CD8-positive, alpha-beta memory T cell (primary cell): ENCODE results near the gene HOXA6. TPM values are rescaled to one million over a fixed set of nuclear protein-coding genes. Genes with fewer than 3 reads are reported as not detected.

ENCODE experiments used
- CTCF ChIA-PET: fragments of 350-600 bp; sonication (Branson Sonifier 250); formaldehyde crosslinking; loops from one replicate; lab custom pipeline; 2021; ENCODE audit warnings: antibody characterized with exemption; lab: Charles Lee
- POLR2A ChIA-PET: fragments of 350-600 bp; sonication (Branson Sonifier 250); formaldehyde crosslinking; loops from one replicate; lab custom pipeline; 2021; ENCODE audit warnings: antibody characterized with exemption; lab: Charles Lee
- DNase-seq, 5 donors: peaks; one replicate each; pipeline versions ENCODE4 v3.0.0 to v3.0.0-alpha.2; 2020 to 2022; ENCODE audit warnings: mixed read lengths in 1 of 5
- H3K27ac ChIP-seq: one replicate; pipeline ENCODE4 v1.7.0; 2013; ENCODE audit warnings: low read depth, mild to moderate bottlenecking, low read length, moderate library complexity
- H3K27me3 ChIP-seq: 2 replicates; pipeline ENCODE4 v1.7.0; 2013; ENCODE audit warnings: low read length, mild to moderate bottlenecking; ENCODE audit not compliant: insufficient read depth, poor library complexity, severe bottlenecking
- H3K36me3 ChIP-seq: 2 replicates; pipeline ENCODE4 v1.7.0; 2013; ENCODE audit warnings: mild to moderate bottlenecking, low read length, moderate library complexity; ENCODE audit not compliant: insufficient read depth
- H3K4me1 ChIP-seq: 2 replicates; pipeline ENCODE4 v1.7.0; 2013; ENCODE audit warnings: mild to moderate bottlenecking, low read length, moderate library complexity; ENCODE audit not compliant: insufficient read depth
- H3K4me3 ChIP-seq: 2 replicates; pipeline ENCODE4 v1.7.0; 2013; ENCODE audit warnings: mild to moderate bottlenecking, low read length
- H3K9me3 ChIP-seq: 2 replicates; pipeline ENCODE4 v1.7.0; 2013; ENCODE audit warnings: mild to moderate bottlenecking, low read length
- H3K27ac Mint-ChIP-seq, 8 donors: one replicate each; pipeline ENCODE4 v1.8.0; 2020 to 2021; ENCODE audit warnings: mixed read lengths in 8 of 8, mild to moderate bottlenecking in 6 of 8, inconsistent platforms in 3 of 8, moderate library complexity in 3 of 8
- H3K27me3 Mint-ChIP-seq, 2 donors: one replicate each; pipeline ENCODE4 v1.8.0; 2020 to 2021; ENCODE audit warnings: mixed read lengths in 2 of 2, mild to moderate bottlenecking in 1 of 2, moderate library complexity in 1 of 2
- H3K36me3 Mint-ChIP-seq, 3 donors: one replicate each; pipeline ENCODE4 v1.8.0; 2020 to 2021; ENCODE audit warnings: mixed read lengths in 3 of 3, inconsistent platforms in 1 of 3, mild to moderate bottlenecking in 1 of 3
- H3K4me1 Mint-ChIP-seq, 3 donors: one replicate each; pipeline ENCODE4 v1.8.0; 2020 to 2021; ENCODE audit warnings: mixed read lengths in 3 of 3, inconsistent platforms in 1 of 3, mild to moderate bottlenecking in 1 of 3
- H3K4me3 Mint-ChIP-seq, 7 donors: one replicate each; pipeline ENCODE4 v1.8.0; 2020 to 2021; ENCODE audit warnings: mixed read lengths in 7 of 7, mild to moderate bottlenecking in 6 of 7, moderate library complexity in 4 of 7, inconsistent platforms in 2 of 7
- H3K9me3 Mint-ChIP-seq, 5 donors: one replicate each; pipeline ENCODE4 v1.8.0; 2020 to 2022; ENCODE audit warnings: mixed read lengths in 5 of 5, mild to moderate bottlenecking in 3 of 5, moderate library complexity in 2 of 5, inconsistent platforms in 1 of 5
- polyA plus RNA-seq: library from polyadenylated mRNA; unstranded; fragments of 300-500 nt; fragmentation: Illumina TruSeq; gene quantifications from one replicate; pipeline ENCODE4 v1.2.3, GENCODE V29; 2021
- total RNA-seq, 2 experiments: library from RNA; stranded (reverse); gene quantifications; one replicate each; pipeline ENCODE4 v1.2.3, GENCODE V29; 2021

Gene HOXA6
- total and polyA plus RNA-seq, 3 experiments from 2014 or later = not detected

DNA sequence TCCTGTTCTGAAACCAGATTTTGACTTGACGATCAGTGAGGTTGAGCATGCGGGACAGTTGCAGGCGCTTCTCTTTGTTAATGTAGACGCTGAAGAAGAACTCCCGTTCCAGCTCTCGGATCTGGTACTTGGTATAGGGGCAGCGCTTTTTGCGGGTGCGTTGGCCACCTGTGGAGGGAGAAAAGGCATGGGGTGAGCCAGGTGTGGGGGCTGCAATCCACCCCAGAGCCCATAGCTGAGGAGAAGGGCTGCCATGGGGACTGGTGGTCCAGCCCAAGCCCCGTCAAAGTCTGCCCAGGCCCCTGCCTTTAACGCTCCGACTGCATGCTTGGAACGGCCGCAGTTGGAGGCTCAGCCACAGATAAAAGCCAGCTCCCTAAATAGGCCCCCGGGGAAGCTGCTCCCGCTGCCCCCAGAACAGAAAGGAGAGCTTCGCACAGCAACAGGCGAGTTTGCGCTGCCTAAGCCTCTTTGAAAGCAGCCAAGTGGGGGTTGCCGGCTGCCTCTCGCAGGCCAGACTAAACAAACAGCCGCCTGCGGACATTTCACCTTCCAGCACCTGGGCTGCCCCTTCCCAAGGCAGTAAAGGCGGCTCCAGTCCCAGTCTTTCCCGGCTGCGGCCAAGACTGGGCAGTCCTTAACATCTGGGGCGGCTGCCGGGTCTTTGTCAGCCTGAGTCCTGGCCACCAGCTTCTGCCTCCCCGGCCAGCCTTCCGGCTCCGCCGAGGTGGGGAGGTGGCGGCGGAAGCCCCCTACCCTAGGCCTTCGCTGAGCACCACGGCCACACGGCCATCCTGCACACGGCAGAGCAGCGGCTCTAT lies 35.5 kb upstream of the HOXA6 start:
- Mint-ChIP-seq H3K9me3 (peaks cover 0 to 7% (median 0%) of the 10 kb centered on the region in 5 donors), H3K27ac (peak overlapping the region in 1 of 8 donors; percentile 1), H3K4me1 (peaks cover 41 to 50% (median 48%) of the 10 kb centered on the region in 3 donors), H3K4me3 (peak overlapping the region in 5 of 7 donors; percentile 5 to 88 (median 45)), H3K27me3 (peaks cover 78 to 87% of the 10 kb centered on the region in 2 donors), H3K36me3 (no peaks in the 10 kb centered on the region)
- Histone ChIP-seq H3K9me3 (no peaks in the 10 kb centered on the region), H3K27ac (no peak overlapping the region), H3K4me3 (no peak overlapping the region), H3K4me1 (peaks cover 43% of the 10 kb centered on the region), H3K36me3 (no peaks in the 10 kb centered on the region), H3K27me3 (peaks cover 76% of the 10 kb centered on the region)
- peak in 1 of 5 donors; percentile 36 for DNase-seq
- ChIA-PET CTCF (interaction anchor here (0.8 to 2.5 kb wide), 6 partner anchors 10 to 32 kb away, joined by 3 to 9 read pairs (median 4); no protein-coding TSS in a partner anchor), POLR2A (no interaction called here)

DNA sequence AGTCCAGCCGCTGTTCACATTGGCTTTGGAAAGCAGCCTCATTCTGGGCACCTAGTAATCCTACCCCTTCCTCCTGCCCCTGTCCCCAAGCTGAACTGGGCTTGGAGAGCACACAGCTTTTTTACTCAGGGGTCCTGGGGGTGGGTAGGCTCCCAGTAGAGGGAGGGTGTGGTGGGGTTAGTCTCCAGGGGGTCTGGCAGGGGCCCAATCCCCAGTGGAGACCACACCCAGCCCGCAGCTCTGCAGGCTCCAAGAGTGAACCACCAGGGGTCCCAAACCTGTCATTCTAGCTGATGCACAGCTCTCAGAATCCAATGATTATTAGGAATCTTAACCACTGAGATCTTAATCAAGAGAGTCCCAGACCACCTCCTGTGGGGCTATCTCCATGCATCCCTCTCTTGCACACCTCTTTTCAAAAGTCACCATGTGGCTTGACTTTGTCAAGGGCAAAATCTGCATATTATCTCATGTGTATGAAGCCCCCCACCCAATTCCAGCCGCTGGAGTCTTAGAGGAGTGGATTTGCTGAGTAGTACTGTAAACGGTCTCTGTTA lies 34.8 kb upstream of the HOXA6 start:
- peak in 1 of 5 donors; percentile 9 for DNase-seq
- H3K9me3 ChIP-seq = no peaks in the 10 kb centered on the region
- Mint-ChIP-seq H3K27ac (peak overlapping the region in 1 of 8 donors; percentile 1), H3K36me3 (no peaks in the 10 kb centered on the region), H3K4me1 (peaks cover 36 to 43% (median 41%) of the 10 kb centered on the region in 3 donors), H3K9me3 (peaks cover 0 to 7% (median 0%) of the 10 kb centered on the region in 5 donors), H3K4me3 (peak overlapping the region in 1 of 7 donors; percentile 61), H3K27me3 (peaks cover 71 to 87% of the 10 kb centered on the region in 2 donors)
- POLR2A ChIA-PET = interaction anchor here (0.6 kb wide), 1 partner anchor 22 kb away, joined by 3 read pairs; no protein-coding TSS in a partner anchor
- H3K36me3 ChIP-seq = no peaks in the 10 kb centered on the region
- H3K27ac ChIP-seq = no peak overlapping the region
- H3K4me1 ChIP-seq = peaks cover 35% of the 10 kb centered on the region
- CTCF ChIA-PET = interaction anchor here (0.8 to 1.0 kb wide), 4 partner anchors 9 to 31 kb away, joined by 3 to 4 read pairs (median 3); no protein-coding TSS in a partner anchor
- no peak overlapping the region for H3K4me3 ChIP-seq
- peaks cover 69% of the 10 kb centered on the region for H3K27me3 ChIP-seq

DNA sequence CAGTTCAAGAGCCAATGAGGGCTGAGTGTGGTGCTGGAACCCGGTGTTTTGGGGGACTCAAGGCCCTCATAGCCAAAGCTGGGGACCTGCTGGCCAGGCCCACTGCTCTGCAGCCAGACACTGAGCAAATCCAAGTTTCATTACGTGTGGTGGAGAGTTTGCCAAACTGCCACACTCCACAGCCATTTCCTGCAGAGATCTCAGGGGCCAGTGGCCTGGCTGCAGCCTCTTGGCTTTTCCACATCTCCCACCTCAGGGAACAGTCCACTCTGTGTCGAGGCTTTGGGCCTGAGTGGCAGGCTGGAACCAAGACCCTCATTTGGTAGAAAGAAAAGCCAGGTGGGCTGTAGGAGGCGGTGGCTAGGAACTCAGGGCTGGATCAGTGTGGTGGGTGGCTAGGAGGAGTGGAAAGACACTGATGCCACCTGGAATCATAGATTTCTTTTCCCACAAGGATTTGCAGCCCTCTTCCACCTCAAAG lies 34.3 kb upstream of the HOXA6 start:
- Mint-ChIP-seq H3K27ac (peak overlapping the region in 1 of 8 donors; percentile 70), H3K27me3 (peaks cover 66 to 85% of the 10 kb centered on the region in 2 donors), H3K9me3 (peaks cover 0 to 7% (median 0%) of the 10 kb centered on the region in 5 donors), H3K4me1 (peaks cover 33 to 40% (median 35%) of the 10 kb centered on the region in 3 donors), H3K36me3 (no peaks in the 10 kb centered on the region), H3K4me3 (peak overlapping the region in 1 of 7 donors; percentile 61)
- Histone ChIP-seq H3K4me3 (no peak overlapping the region), H3K27ac (no peak overlapping the region), H3K36me3 (no peaks in the 10 kb centered on the region), H3K4me1 (peaks cover 33% of the 10 kb centered on the region), H3K27me3 (peaks cover 64% of the 10 kb centered on the region), H3K9me3 (no peaks in the 10 kb centered on the region)
- POLR2A ChIA-PET = interaction anchor here (0.6 kb wide), 1 partner anchor 23 kb away, joined by 3 read pairs; no protein-coding TSS in a partner anchor
- CTCF ChIA-PET = interaction anchor here (0.9 kb wide), 1 partner anchor 14 kb away, joined by 4 read pairs; no protein-coding TSS in a partner anchor
- peak in 1 of 5 donors; percentile 17 for DNase-seq

DNA sequence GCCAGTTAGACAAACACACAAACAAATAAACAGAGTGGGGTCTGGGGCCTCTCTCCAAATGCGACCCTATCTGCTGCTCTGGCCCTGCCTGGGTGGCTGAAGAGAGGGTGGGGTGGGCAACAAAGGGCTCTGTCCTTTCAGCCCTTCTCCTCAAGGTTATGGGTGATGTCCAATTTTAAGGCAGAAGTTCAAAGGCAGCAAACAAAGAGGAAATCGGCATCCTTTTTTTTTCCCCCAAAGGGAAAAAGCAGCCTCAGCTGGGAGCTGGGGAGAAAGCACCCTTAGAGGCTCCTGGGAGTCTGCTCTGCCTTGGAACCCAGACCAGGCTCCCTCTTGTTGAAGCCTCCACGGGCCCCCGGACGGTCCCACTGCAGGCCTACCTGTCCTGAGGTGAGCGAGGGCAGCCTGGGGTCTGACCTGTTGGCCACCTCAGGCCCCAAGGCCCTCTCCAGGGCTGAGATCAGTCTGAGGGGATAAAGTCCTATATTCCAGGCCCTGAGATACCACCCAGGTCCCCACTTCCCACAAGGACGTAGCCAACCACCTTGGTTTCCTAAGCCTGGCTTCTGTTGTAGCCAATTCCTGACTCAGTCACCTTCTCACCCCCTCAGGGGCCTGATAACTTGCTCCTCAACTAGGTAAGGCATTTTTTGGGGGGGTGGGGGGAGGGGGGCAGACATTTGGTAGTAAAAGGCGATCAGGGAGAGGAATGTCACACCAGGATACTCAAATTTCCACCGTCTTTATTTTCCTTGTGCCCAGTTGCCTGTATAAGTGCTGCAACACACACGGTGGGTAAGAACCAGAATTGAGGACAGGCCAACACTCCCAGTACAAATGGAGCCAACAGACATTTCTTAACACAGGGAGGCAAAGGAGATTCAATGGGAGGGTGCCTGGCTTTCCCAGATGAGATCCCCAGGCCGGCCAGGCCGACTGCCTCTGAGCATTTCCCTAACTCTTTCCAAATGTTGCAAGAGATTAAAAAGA lies 33.2 kb upstream of the HOXA6 start:
- Mint-ChIP-seq H3K27ac (peak overlapping the region in 1 of 8 donors; percentile 70), H3K36me3 (no peaks in the 10 kb centered on the region), H3K9me3 (peaks cover 0 to 5% (median 0%) of the 10 kb centered on the region in 5 donors), H3K27me3 (peaks cover 59 to 85% of the 10 kb centered on the region in 2 donors), H3K4me1 (peaks cover 25 to 32% (median 26%) of the 10 kb centered on the region in 3 donors), H3K4me3 (peak overlapping the region in 2 of 7 donors; percentile 24 to 61)
- H3K4me1 ChIP-seq = peaks cover 26% of the 10 kb centered on the region
- ChIA-PET CTCF (interaction anchor here (0.6 to 5.2 kb wide), 15 partner anchors 8 to 1324 kb away, joined by 3 to 31 read pairs (median 5); partner anchors contain the start of gene HOXA7), POLR2A (no interaction called here)
- no peaks in the 10 kb centered on the region for H3K9me3 ChIP-seq
- H3K27ac ChIP-seq = no peak overlapping the region
- no peaks in the 10 kb centered on the region for H3K36me3 ChIP-seq
- no peak overlapping the region for H3K4me3 ChIP-seq
- peak in 1 of 5 donors; percentile 25 for DNase-seq
- H3K27me3 ChIP-seq = peaks cover 53% of the 10 kb centered on the region

DNA sequence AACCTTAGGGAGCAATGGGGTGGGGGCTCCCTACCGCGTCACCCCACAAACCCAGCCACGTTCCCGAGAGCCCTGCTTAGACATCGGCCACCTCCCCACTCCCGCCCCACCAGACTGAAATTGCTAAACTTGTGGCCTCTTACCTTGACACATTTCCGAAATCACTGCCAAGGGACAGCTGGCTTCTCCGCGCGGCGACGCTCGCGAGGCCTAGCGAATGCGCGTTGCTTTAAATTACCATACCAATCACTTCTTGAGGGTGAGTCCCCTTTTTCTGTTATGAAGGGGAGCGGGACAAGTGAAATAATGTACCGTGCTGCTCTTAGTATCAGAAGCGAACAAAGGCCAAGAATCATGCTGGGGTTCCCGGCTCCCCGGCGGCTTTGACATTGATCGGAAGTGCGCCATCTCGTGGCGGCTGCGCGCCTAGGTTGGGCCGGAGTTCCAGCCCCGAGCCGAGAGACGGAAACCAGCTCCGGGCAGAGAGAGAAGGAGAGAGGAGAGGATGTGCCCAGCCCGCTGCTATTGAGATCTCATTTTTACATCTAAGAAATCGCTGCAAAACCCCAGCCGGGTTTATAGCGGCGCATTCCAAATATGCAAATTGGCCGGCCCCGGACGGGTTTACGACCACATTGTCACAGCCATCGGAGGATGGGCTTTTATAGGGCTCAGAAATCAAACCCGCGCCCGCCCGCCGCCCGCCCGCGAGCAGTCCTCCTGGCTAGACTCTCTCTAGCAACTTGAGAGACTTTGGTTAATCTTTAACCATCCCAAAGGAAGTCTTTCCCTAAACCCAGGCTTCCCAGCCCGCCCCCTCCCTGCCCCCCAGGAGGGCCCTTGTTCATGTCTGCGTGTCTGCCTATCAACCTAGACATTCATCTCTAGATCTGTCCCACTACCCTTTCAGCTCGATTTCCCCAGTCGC lies 32.2 kb upstream of the HOXA6 start:
- Mint-ChIP-seq H3K4me3 (peak overlapping the region in 5 of 7 donors; percentile 4 to 45 (median 29)), H3K36me3 (no peaks in the 10 kb centered on the region), H3K9me3 (peaks cover 0 to 3% (median 0%) of the 10 kb centered on the region in 5 donors), H3K4me1 (peaks cover 16 to 25% (median 18%) of the 10 kb centered on the region in 3 donors), H3K27ac (peak overlapping the region in 1 of 8 donors; percentile 44), H3K27me3 (peaks cover 59 to 85% of the 10 kb centered on the region in 2 donors)
- Histone ChIP-seq H3K27me3 (peaks cover 50% of the 10 kb centered on the region), H3K4me3 (no peak overlapping the region), H3K4me1 (peaks cover 16% of the 10 kb centered on the region), H3K36me3 (no peaks in the 10 kb centered on the region), H3K9me3 (no peaks in the 10 kb centered on the region), H3K27ac (no peak overlapping the region)
- ChIA-PET POLR2A (no interaction called here), CTCF (interaction anchor here (0.6 to 5.2 kb wide), 20 partner anchors 8 to 1323 kb away, joined by 3 to 31 read pairs (median 5); partner anchors contain the start of gene HOXA7)
- peak in 3 of 5 donors; percentile 40 to 58 (median 53) for DNase-seq

DNA sequence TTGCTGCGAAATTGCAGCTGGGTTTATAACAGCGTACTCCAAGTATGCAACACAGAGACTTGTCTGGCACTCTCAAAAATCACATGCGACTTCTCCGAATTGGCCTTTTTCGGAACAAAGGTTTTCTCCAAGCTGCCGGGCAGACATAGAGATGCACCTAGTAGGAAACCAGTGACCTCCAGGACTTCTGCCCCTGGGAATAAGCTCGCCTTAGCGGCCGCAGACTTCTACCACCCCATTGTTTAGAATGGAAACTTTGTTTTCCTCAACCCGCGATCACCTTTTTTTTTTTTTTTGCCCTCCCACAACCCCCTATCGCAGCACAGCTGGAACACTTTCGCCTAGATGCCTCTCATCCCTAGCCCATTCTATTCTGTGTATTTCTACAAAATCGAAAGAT lies 31.5 kb upstream of the HOXA6 start:
- peaks cover 0 to 2% (median 0%) of the 10 kb centered on the region in 5 donors for H3K9me3 Mint-ChIP-seq

More for the DNA sequence above, 31.5 kb upstream of the HOXA6 start:
- Mint-ChIP-seq H3K36me3 (no peaks in the 10 kb centered on the region), H3K4me3 (no peak overlapping the region), H3K4me1 (peaks cover 12 to 23% (median 14%) of the 10 kb centered on the region in 3 donors), H3K27me3 (peaks cover 62 to 82% of the 10 kb centered on the region in 2 donors), H3K27ac (peak overlapping the region in 1 of 8 donors; percentile 75)
- ChIA-PET CTCF (interaction anchor here (0.9 to 5.2 kb wide), 19 partner anchors 8 to 1322 kb away, joined by 3 to 31 read pairs (median 5); partner anchors contain the start of gene HOXA7), POLR2A (no interaction called here)
- Histone ChIP-seq H3K27ac (no peak overlapping the region), H3K9me3 (no peaks in the 10 kb centered on the region), H3K4me3 (no peak overlapping the region), H3K36me3 (no peaks in the 10 kb centered on the region), H3K27me3 (peaks cover 53% of the 10 kb centered on the region), H3K4me1 (peaks cover 18% of the 10 kb centered on the region)
- peak in 1 of 5 donors; percentile 10 for DNase-seq
